AG04450 (cell line): Measurements from ENCODE around the gene CACNA1F. TPM values are rescaled to one million over a fixed set of nuclear protein-coding genes. Genes with fewer than 3 reads are reported as not detected.

Experiments used
- CTCF ChIA-PET: fragments of 300-600, 350-600 bp; formaldehyde crosslinking; extraction: SDS; loops from one replicate; lab custom pipeline; 2022; ENCODE audit warnings: antibody characterized with exemption, inconsistent platforms; lab: Charles Lee
- POLR2A ChIA-PET: fragments of 350-600 bp; formaldehyde crosslinking; extraction: SDS; loops from one replicate; lab custom pipeline; 2021; ENCODE audit warnings: antibody characterized with exemption, inconsistent platforms; lab: Yijun Ruan, JAX
- DNase-seq: peaks from one replicate; pipeline ENCODE4 v3.0.0-alpha.2; 2011; ENCODE audit warnings: low read depth, low spot score
- H3K27ac ChIP-seq: one replicate; pipeline ENCODE4 v1.5.1; 2012; ENCODE audit warnings: low read depth, low read length, control low read depth
- H3K27me3 ChIP-seq: one replicate; pipeline ENCODE4 v1.6.0; 2012; ENCODE audit warnings: low read length; ENCODE audit not compliant: control insufficient read depth, insufficient read depth
- H3K4me3 ChIP-seq: 2 replicates; pipeline ENCODE4 v1.5.1; 2011; ENCODE audit warnings: mild to moderate bottlenecking, low read depth, low read length, control low read depth
- H3K9me3 ChIP-seq: 2 replicates; pipeline ENCODE4 v1.5.1; 2012; ENCODE audit warnings: low read length; ENCODE audit not compliant: control insufficient read depth, insufficient read depth
- polyA plus RNA-seq: library from polyadenylated mRNA; depleted of rRNA; stranded (reverse); fragments of >200 nt; gene quantifications from 2 replicates; pipeline ENCODE4 v1.2.3, GENCODE V29; 2011
- TF ChIP-seq, protein P1 (sequence below): IDR thresholded peaks from 2 replicates; pipeline ENCODE4 v1.5.1; 2011; ENCODE audit warnings: low read depth, low read length, control low read depth, inconsistent platforms

The CACNA1F gene
- polyA plus RNA-seq, 1 experiment = not detected

DNA sequence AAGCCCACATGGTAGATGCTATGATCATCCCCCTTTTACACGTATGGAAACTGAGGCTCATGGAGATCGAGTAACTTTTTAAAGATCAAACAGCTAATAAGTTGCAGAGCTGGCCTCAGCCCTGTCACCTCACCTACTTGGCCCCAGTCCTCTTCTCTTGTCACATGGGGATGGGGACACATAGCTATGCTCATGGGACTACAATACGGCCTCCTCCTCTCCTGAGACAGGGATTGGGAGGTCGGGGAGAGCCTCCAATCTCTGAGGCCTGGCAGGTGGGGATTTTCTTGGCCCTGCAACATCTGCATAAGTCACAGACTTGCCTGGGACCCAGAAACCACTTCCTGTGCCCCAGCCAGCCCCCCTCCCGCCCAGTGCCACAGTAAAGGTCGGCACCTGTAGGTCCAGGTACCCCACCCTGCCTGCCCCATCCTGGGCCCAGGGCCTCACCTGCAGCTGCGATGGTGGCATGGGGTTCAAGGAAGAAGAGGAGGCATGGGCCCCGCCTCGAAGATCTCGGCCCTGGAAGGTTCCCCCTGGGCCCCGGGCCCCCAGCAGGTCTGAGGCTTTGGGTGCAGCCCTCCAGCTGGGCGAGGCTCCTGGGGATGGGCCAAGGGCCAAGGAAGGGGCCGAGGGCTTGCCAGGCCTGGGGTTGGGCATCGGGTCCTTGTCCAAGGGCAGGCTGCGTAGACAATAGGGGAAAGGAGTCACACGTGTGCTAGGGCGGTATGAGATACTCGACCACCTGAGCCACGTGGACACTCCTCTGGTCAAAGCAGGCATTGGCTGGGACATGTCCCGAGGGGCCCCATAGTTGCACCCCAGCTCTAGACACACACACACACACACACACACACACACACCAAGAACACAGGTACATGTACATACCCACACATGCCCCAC lies 25.0 kb upstream of the CACNA1F start:
- no peaks in the 10 kb centered on the region for H3K9me3 ChIP-seq
- no peaks in the 10 kb centered on the region for H3K27me3 ChIP-seq
- ChIA-PET POLR2A (no interaction called here), CTCF (no interaction called here)
- TF ChIP-seq, protein P1, sequence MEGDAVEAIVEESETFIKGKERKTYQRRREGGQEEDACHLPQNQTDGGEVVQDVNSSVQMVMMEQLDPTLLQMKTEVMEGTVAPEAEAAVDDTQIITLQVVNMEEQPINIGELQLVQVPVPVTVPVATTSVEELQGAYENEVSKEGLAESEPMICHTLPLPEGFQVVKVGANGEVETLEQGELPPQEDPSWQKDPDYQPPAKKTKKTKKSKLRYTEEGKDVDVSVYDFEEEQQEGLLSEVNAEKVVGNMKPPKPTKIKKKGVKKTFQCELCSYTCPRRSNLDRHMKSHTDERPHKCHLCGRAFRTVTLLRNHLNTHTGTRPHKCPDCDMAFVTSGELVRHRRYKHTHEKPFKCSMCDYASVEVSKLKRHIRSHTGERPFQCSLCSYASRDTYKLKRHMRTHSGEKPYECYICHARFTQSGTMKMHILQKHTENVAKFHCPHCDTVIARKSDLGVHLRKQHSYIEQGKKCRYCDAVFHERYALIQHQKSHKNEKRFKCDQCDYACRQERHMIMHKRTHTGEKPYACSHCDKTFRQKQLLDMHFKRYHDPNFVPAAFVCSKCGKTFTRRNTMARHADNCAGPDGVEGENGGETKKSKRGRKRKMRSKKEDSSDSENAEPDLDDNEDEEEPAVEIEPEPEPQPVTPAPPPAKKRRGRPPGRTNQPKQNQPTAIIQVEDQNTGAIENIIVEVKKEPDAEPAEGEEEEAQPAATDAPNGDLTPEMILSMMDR = no peak
- DNase-seq = no peak
- no peak overlapping the region for H3K4me3 ChIP-seq
- no peak overlapping the region for H3K27ac ChIP-seq

DNA sequence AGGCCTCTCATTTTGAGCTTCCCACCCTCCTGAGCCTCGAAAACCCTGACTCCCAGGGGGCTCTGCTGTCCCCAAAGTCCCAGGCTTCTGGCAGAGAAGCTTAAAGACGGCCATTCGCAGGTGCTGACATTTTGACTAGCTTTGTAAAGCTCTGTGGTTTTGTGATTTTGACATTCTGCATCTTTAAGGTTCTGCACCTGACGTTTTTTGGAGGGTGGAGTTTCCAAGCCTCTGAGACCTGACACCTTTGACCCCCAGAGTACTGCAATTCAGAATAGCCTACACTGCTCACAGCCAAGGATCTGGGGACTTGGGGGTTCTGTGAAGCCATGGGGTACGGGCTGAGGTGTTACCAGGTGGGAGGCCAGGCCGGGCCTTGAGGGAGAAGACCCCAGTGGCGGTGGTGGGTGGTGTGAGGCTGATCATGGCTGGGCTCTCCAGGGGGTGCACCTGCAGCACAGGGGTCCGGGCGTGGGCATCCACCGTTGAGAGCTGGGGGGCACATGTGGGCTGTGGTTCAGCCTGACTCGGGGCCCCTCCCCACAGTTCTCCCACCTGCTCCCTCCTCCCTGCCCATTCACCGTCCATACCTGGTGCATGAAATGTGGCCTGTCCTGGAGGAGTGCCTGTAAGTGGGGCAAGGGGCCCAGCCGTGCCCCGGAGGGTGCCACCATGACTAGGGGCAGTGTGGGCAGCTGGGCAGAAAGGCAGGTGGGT lies 24.1 kb upstream of the CACNA1F start:
- POLR2A ChIA-PET = no interaction called here
- CTCF ChIA-PET = no interaction called here
- Histone ChIP-seq H3K27me3 (no peaks in the 10 kb centered on the region), H3K27ac (no peak overlapping the region), H3K4me3 (no peak overlapping the region), H3K9me3 (no peaks in the 10 kb centered on the region)
- DNase-seq = no peak
- TF ChIP-seq, protein P1 = no peak

DNA sequence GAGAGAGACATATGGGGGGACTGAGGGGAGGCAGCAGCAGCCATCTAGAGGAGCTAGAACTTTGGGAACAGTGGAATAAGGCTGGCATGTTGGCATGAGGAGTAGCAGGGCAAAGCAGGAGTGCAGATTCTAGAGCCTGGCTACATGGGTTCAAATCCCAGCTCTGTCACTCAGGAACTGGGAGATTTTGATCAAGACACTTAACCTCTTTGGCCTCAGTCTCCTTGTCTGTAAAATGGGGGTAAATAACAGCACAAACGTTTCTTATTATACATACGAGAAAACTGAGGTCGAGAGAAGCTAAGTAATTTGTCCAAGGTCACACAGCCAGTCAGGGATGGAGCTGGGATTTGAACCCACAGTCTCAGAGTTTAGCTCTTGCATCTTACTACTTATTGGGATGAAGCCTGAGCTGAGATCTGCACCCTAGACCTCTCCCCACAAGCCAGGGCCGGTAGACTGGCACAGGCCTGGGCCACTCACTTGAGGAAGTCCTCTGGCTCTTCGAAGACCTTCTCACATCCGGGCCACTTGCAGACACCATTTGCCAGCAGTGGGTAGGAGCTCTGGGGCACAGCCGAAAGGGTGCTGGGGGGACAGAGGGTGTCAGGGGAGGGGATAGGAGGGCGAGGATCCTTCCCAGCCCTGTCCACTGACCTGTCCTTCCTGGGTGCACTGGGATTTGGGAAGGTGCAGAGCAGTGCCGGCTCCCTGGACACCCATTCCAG lies 23.3 kb upstream of the CACNA1F start:
- no peak for DNase-seq
- Histone ChIP-seq H3K27ac (no peak overlapping the region), H3K27me3 (no peaks in the 10 kb centered on the region), H3K4me3 (no peak overlapping the region), H3K9me3 (no peaks in the 10 kb centered on the region)
- TF ChIP-seq, protein P1 = no peak
- CTCF ChIA-PET = interaction anchor here (1.0 kb wide), 1 partner anchor 101 kb away, joined by 3 read pairs; no protein-coding TSS in a partner anchor
- POLR2A ChIA-PET = interaction anchor here (0.6 kb wide), 1 partner anchor 12 kb away, joined by 4 read pairs; no protein-coding TSS in a partner anchor

DNA sequence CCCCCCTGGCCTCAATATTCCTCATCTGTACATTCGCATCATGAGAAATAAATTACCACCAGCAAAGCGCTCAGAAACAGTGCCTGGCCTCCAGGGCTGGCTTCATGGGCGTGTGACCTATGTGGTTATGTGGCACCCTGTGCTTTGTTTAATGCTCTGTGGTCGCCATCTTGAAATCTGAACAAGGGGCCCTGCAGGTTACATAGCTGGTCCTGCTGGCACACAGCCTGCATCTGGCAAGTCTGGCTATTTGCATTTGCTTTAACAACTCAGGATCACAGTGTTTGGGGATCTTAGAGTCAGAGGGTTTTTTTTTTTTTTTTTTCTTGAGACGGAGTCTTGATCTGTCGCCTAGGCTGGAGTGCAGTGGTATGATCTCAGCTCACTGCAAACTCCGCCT lies 21.5 kb upstream of the CACNA1F start:
- no peak overlapping the region for H3K4me3 ChIP-seq
- TF ChIP-seq, protein P1 = no peak
- H3K27me3 ChIP-seq = no peaks in the 10 kb centered on the region
- ChIA-PET CTCF (no interaction called here), POLR2A (interaction anchor here (0.6 kb wide), 1 partner anchor 19 kb away, joined by 3 read pairs; the partner anchor contains the start of gene CCDC22)
- DNase-seq = no peak
- no peak overlapping the region for H3K27ac ChIP-seq
- no peaks in the 10 kb centered on the region for H3K9me3 ChIP-seq
